Measurements from ENCODE around the gene HBP1. TPM values are rescaled to one million over a fixed set of nuclear protein-coding genes. Genes with fewer than 3 reads are reported as not detected.

Gene HBP1
- polyA plus RNA-seq, 1 donor: 68.7 TPM

- no peak overlapping the region for H3K27ac ChIP-seq (ENCODE audit: low read length)
- H3K4me3 ChIP-seq (ENCODE audit: low read length): no peak overlapping the region
- no peak for DNase-seq
- no peaks in the 10 kb centered on the region for H3K4me1 ChIP-seq (ENCODE audit: control insufficient read depth, insufficient read depth, low read length)
- H3K27me3 ChIP-seq (ENCODE audit: control insufficient read depth, insufficient read depth, low read length): no peaks in the 10 kb centered on the region
- H3K36me3 ChIP-seq (ENCODE audit: control insufficient read depth, insufficient read depth, low read length): peaks cover 83% of the 10 kb centered on the region
- WGBS (ENCODE audit: insufficient coverage, low lambda C conversion rate): no CpG with 5 or more reads among the region's 6 CpGs
- H3K9me3 ChIP-seq (ENCODE audit: control insufficient read depth, low read depth, low read length): no peaks in the 10 kb centered on the region
Measured at GRCh38 chr7:107206136-107206535, 37.3 kb downstream of the HBP1 start.

- peaks cover 79% of the 10 kb centered on the region for H3K36me3 ChIP-seq (ENCODE audit: control insufficient read depth, insufficient read depth, low read length)
- WGBS (ENCODE audit: insufficient coverage, low lambda C conversion rate): 100% methylated on average over 2 of the region's 3 CpGs
Measured at GRCh38 chr7:107206706-107207105, 37.9 kb downstream of the HBP1 start.

GRCh38 chr7:107207459-107207858, 38.7 kb downstream of the HBP1 start:
- peaks cover 72% of the 10 kb centered on the region for H3K36me3 ChIP-seq (ENCODE audit: control insufficient read depth, insufficient read depth, low read length)
- no CpG with 5 or more reads among the region's 5 CpGs for WGBS (ENCODE audit: insufficient coverage, low lambda C conversion rate)
- DNase-seq: no peak
- no peak overlapping the region for H3K27ac ChIP-seq (ENCODE audit: low read length)
- no peaks in the 10 kb centered on the region for H3K9me3 ChIP-seq (ENCODE audit: control insufficient read depth, low read depth, low read length)
- H3K4me3 ChIP-seq (ENCODE audit: low read length): no peak overlapping the region
- no peaks in the 10 kb centered on the region for H3K4me1 ChIP-seq (ENCODE audit: control insufficient read depth, insufficient read depth, low read length)
- H3K27me3 ChIP-seq (ENCODE audit: control insufficient read depth, insufficient read depth, low read length): no peaks in the 10 kb centered on the region

More at GRCh38 chr7:107206706-107207105, 37.9 kb downstream of the HBP1 start:
- H3K9me3 ChIP-seq (ENCODE audit: control insufficient read depth, low read depth, low read length): no peaks in the 10 kb centered on the region
- no peak for DNase-seq
- no peaks in the 10 kb centered on the region for H3K4me1 ChIP-seq (ENCODE audit: control insufficient read depth, insufficient read depth, low read length)
- H3K27ac ChIP-seq (ENCODE audit: low read length): no peak overlapping the region
- H3K4me3 ChIP-seq (ENCODE audit: low read length): no peak overlapping the region
- H3K27me3 ChIP-seq (ENCODE audit: control insufficient read depth, insufficient read depth, low read length): no peaks in the 10 kb centered on the region

- Histone ChIP-seq H3K36me3 (ENCODE audit: control insufficient read depth, insufficient read depth, low read length) (peaks cover 66% of the 10 kb centered on the region), H3K9me3 (ENCODE audit: control insufficient read depth, low read depth, low read length) (no peaks in the 10 kb centered on the region), H3K27ac (ENCODE audit: low read length) (no peak overlapping the region), H3K4me1 (ENCODE audit: control insufficient read depth, insufficient read depth, low read length) (no peaks in the 10 kb centered on the region), H3K27me3 (ENCODE audit: control insufficient read depth, insufficient read depth, low read length) (no peaks in the 10 kb centered on the region), H3K4me3 (ENCODE audit: low read length) (no peak overlapping the region)
- DNase-seq: no peak
- WGBS (ENCODE audit: insufficient coverage, low lambda C conversion rate): no CpG with 5 or more reads among the region's 3 CpGs
Measured at GRCh38 chr7:107208024-107208521, 39.3 kb downstream of the HBP1 start.

- H3K4me3 ChIP-seq (ENCODE audit: low read length): no peak overlapping the region
- H3K27ac ChIP-seq (ENCODE audit: low read length): no peak overlapping the region
- no peak for DNase-seq
- WGBS (ENCODE audit: insufficient coverage, low lambda C conversion rate): no CpG with 5 or more reads among the region's 5 CpGs
- peaks cover 3% of the 10 kb centered on the region for H3K9me3 ChIP-seq (ENCODE audit: control insufficient read depth, low read depth, low read length)
- no peaks in the 10 kb centered on the region for H3K27me3 ChIP-seq (ENCODE audit: control insufficient read depth, insufficient read depth, low read length)
- H3K4me1 ChIP-seq (ENCODE audit: control insufficient read depth, insufficient read depth, low read length): no peaks in the 10 kb centered on the region
- peaks cover 62% of the 10 kb centered on the region for H3K36me3 ChIP-seq (ENCODE audit: control insufficient read depth, insufficient read depth, low read length)
Measured at GRCh38 chr7:107208563-107208962, 39.8 kb downstream of the HBP1 start.

- no peak overlapping the region for H3K4me3 ChIP-seq (ENCODE audit: low read length)
- H3K27ac ChIP-seq (ENCODE audit: low read length): no peak overlapping the region
- DNase-seq: no peak
- peaks cover 55% of the 10 kb centered on the region for H3K36me3 ChIP-seq (ENCODE audit: control insufficient read depth, insufficient read depth, low read length)
- WGBS (ENCODE audit: insufficient coverage, low lambda C conversion rate): no CpG with 5 or more reads among the region's 4 CpGs
- H3K27me3 ChIP-seq (ENCODE audit: control insufficient read depth, insufficient read depth, low read length): no peaks in the 10 kb centered on the region
- H3K9me3 ChIP-seq (ENCODE audit: control insufficient read depth, low read depth, low read length): peaks cover 12% of the 10 kb centered on the region
- H3K4me1 ChIP-seq (ENCODE audit: control insufficient read depth, insufficient read depth, low read length): no peaks in the 10 kb centered on the region
Measured at GRCh38 chr7:107209565-107209964, 40.8 kb downstream of the HBP1 start.

GRCh38 chr7:107210400-107210799, 41.6 kb downstream of the HBP1 start:
- Histone ChIP-seq H3K4me1 (ENCODE audit: control insufficient read depth, insufficient read depth, low read length) (no peaks in the 10 kb centered on the region), H3K36me3 (ENCODE audit: control insufficient read depth, insufficient read depth, low read length) (peaks cover 47% of the 10 kb centered on the region), H3K9me3 (ENCODE audit: control insufficient read depth, low read depth, low read length) (peaks cover 20% of the 10 kb centered on the region), H3K27ac (ENCODE audit: low read length) (no peak overlapping the region), H3K27me3 (ENCODE audit: control insufficient read depth, insufficient read depth, low read length) (no peaks in the 10 kb centered on the region), H3K4me3 (ENCODE audit: low read length) (no peak overlapping the region)
- DNase-seq: no peak
- no CpG with 5 or more reads among the region's 4 CpGs for WGBS (ENCODE audit: insufficient coverage, low lambda C conversion rate)

- Histone ChIP-seq H3K27me3 (ENCODE audit: control insufficient read depth, insufficient read depth, low read length) (no peaks in the 10 kb centered on the region), H3K27ac (ENCODE audit: low read length) (no peak overlapping the region), H3K4me3 (ENCODE audit: low read length) (no peak overlapping the region), H3K9me3 (ENCODE audit: control insufficient read depth, low read depth, low read length) (peaks cover 25% of the 10 kb centered on the region), H3K36me3 (ENCODE audit: control insufficient read depth, insufficient read depth, low read length) (peaks cover 27% of the 10 kb centered on the region), H3K4me1 (ENCODE audit: control insufficient read depth, insufficient read depth, low read length) (no peaks in the 10 kb centered on the region)
- DNase-seq: no peak
- WGBS (ENCODE audit: insufficient coverage, low lambda C conversion rate): 80% methylated on average over 1 of the region's 2 CpGs
Measured at GRCh38 chr7:107212725-107213124, 43.9 kb downstream of the HBP1 start.

GRCh38 chr7:107213193-107213788, 44.5 kb downstream of the HBP1 start:
- Histone ChIP-seq H3K36me3 (ENCODE audit: control insufficient read depth, insufficient read depth, low read length) (peaks cover 26% of the 10 kb centered on the region), H3K4me3 (ENCODE audit: low read length) (no peak overlapping the region), H3K4me1 (ENCODE audit: control insufficient read depth, insufficient read depth, low read length) (no peaks in the 10 kb centered on the region), H3K9me3 (ENCODE audit: control insufficient read depth, low read depth, low read length) (peaks cover 25% of the 10 kb centered on the region), H3K27me3 (ENCODE audit: control insufficient read depth, insufficient read depth, low read length) (no peaks in the 10 kb centered on the region), H3K27ac (ENCODE audit: low read length) (no peak overlapping the region)
- no peak for DNase-seq
- WGBS (ENCODE audit: insufficient coverage, low lambda C conversion rate): no CpG with 5 or more reads among the region's 5 CpGs

GRCh38 chr7:107213945-107214344, 45.1 kb downstream of the HBP1 start:
- H3K4me1 ChIP-seq (ENCODE audit: control insufficient read depth, insufficient read depth, low read length): no peaks in the 10 kb centered on the region
- H3K9me3 ChIP-seq (ENCODE audit: control insufficient read depth, low read depth, low read length): peaks cover 25% of the 10 kb centered on the region
- no peaks in the 10 kb centered on the region for H3K27me3 ChIP-seq (ENCODE audit: control insufficient read depth, insufficient read depth, low read length)
- H3K36me3 ChIP-seq (ENCODE audit: control insufficient read depth, insufficient read depth, low read length): peaks cover 20% of the 10 kb centered on the region
- H3K27ac ChIP-seq (ENCODE audit: low read length): no peak overlapping the region
- H3K4me3 ChIP-seq (ENCODE audit: low read length): no peak overlapping the region
- no peak for DNase-seq

GRCh38 chr7:107219563-107220244, 50.9 kb downstream of the HBP1 start:
- H3K4me3 ChIP-seq (ENCODE audit: low read length): no peak overlapping the region
- 100% methylated on average over 1 of the region's 2 CpGs for WGBS (ENCODE audit: insufficient coverage, low lambda C conversion rate)

More at GRCh38 chr7:107219563-107220244, 50.9 kb downstream of the HBP1 start:
- no peaks in the 10 kb centered on the region for H3K4me1 ChIP-seq (ENCODE audit: control insufficient read depth, insufficient read depth, low read length)
- H3K27ac ChIP-seq (ENCODE audit: low read length): no peak overlapping the region
- no peaks in the 10 kb centered on the region for H3K36me3 ChIP-seq (ENCODE audit: control insufficient read depth, insufficient read depth, low read length)
- DNase-seq: no peak
- H3K9me3 ChIP-seq (ENCODE audit: control insufficient read depth, low read depth, low read length): peaks cover 12% of the 10 kb centered on the region
- no peaks in the 10 kb centered on the region for H3K27me3 ChIP-seq (ENCODE audit: control insufficient read depth, insufficient read depth, low read length)
